Activated naive CD4-positive, alpha-beta T cell treated with anti-CD3 and anti-CD28 coated beads, Interleukin-2, amount 50 U/mL, for 24 hours (primary cell): Measurements from ENCODE around the gene PCDH9.

Source experiments
- H3K27ac Mint-ChIP-seq: one replicate; pipeline ENCODE4 v1.8.0; 2021; ENCODE audit warnings: mild to moderate bottlenecking, mixed read lengths
- H3K27me3 Mint-ChIP-seq: one replicate; pipeline ENCODE4 v1.8.0; 2021; ENCODE audit warnings: mixed read lengths
- H3K36me3 Mint-ChIP-seq: one replicate; pipeline ENCODE4 v1.8.0; 2021; ENCODE audit warnings: mixed read lengths
- H3K4me1 Mint-ChIP-seq: one replicate; pipeline ENCODE4 v1.8.0; 2021; ENCODE audit warnings: mixed read lengths
- H3K4me3 Mint-ChIP-seq: one replicate; pipeline ENCODE4 v1.8.0; 2021; ENCODE audit warnings: mild to moderate bottlenecking, mixed read lengths
- H3K9me3 Mint-ChIP-seq: one replicate; pipeline ENCODE4 v1.8.0; 2021; ENCODE audit warnings: mixed read lengths

Gene PCDH9

DNA sequence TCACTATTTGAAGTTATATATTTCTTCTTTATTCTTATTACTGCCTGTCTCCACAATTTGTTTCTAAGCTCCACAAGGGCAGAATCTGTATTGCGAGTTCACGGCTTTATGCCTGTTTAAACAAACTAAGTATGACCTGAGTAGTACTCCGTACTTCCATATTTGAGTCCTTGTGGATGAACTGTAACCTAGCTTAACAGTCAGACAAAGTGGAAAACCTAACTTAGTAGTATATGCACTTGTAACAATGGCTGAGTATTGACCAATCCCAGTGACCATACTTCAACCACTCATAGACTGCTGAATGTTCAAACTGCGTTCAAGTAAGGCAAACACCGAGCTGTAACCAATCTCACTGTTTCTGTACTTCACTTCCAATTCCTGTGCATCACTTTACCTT lies 292.7 kb downstream of the PCDH9 start:
- no peaks in the 10 kb centered on the region for H3K36me3 Mint-ChIP-seq
- H3K27ac Mint-ChIP-seq = no peak overlapping the region
- no peak overlapping the region for H3K4me3 Mint-ChIP-seq
- no peaks in the 10 kb centered on the region for H3K4me1 Mint-ChIP-seq
- no peaks in the 10 kb centered on the region for H3K27me3 Mint-ChIP-seq
- no peaks in the 10 kb centered on the region for H3K9me3 Mint-ChIP-seq

DNA sequence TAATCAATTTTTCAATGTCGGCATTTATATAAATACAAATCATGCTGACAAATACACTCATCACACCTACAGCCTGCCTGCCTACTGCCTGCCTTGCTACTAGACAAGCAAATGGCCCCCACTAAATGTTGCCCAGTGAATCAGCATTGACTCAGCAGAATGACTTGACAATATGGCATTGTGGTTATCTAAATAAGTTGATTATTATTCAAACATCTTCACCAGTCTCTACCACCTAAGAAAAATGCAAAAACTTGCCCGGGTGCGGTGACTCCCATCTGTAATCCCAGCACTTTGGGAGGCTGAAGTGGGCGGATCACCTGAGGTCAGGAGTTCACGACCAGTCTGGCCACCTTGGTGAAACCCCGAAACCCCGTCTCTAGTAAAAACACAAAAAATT lies 296.1 kb downstream of the PCDH9 start:
- H3K27ac Mint-ChIP-seq = no peak overlapping the region
- H3K4me1 Mint-ChIP-seq = no peaks in the 10 kb centered on the region
- no peaks in the 10 kb centered on the region for H3K27me3 Mint-ChIP-seq
- H3K4me3 Mint-ChIP-seq = no peak overlapping the region
- H3K9me3 Mint-ChIP-seq = no peaks in the 10 kb centered on the region
- H3K36me3 Mint-ChIP-seq = no peaks in the 10 kb centered on the region

DNA sequence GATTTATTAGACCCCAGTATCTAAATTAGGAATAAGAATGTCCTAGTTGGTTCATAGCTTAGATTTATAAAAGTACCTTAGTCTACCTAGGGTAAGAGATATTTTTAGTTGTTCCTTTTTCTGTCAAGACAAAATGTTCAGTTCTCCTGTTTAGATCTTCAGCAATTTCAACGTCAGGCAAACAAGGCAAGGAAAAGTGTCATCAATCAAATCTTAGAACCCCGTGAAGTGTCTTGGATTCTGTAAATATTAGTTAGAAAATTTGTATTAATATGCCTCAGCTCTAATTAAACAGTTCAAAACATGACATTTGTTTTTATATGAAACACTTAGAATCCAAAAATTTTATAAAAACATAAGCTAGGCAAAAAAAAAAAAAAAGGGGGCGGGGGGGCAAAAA lies 296.6 kb downstream of the PCDH9 start:
- Mint-ChIP-seq H3K27ac (no peak overlapping the region), H3K4me3 (no peak overlapping the region), H3K4me1 (no peaks in the 10 kb centered on the region), H3K36me3 (no peaks in the 10 kb centered on the region), H3K9me3 (no peaks in the 10 kb centered on the region), H3K27me3 (no peaks in the 10 kb centered on the region)

DNA sequence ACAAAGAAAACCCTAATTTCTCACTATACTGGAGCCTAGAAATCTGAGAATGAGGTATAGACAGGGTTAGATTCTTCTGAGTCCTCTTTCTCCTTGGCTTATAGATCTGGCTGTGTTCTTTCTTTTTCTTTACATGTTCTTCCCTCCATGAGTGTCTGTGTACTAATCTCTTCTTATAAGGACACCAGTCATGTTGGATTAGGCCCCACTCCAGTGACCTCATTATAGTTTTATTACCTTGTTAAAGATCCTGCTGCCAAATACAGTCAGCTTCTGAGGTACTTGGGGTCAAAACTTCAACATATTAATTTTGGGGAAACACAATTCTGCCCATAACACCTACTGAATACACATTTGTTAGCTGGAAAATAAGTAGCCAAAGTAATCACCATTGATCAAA lies 302.6 kb downstream of the PCDH9 start:
- H3K27ac Mint-ChIP-seq = no peak overlapping the region
- H3K4me3 Mint-ChIP-seq = no peak overlapping the region
- no peaks in the 10 kb centered on the region for H3K36me3 Mint-ChIP-seq
- H3K4me1 Mint-ChIP-seq = no peaks in the 10 kb centered on the region
- no peaks in the 10 kb centered on the region for H3K9me3 Mint-ChIP-seq
- H3K27me3 Mint-ChIP-seq = no peaks in the 10 kb centered on the region

DNA sequence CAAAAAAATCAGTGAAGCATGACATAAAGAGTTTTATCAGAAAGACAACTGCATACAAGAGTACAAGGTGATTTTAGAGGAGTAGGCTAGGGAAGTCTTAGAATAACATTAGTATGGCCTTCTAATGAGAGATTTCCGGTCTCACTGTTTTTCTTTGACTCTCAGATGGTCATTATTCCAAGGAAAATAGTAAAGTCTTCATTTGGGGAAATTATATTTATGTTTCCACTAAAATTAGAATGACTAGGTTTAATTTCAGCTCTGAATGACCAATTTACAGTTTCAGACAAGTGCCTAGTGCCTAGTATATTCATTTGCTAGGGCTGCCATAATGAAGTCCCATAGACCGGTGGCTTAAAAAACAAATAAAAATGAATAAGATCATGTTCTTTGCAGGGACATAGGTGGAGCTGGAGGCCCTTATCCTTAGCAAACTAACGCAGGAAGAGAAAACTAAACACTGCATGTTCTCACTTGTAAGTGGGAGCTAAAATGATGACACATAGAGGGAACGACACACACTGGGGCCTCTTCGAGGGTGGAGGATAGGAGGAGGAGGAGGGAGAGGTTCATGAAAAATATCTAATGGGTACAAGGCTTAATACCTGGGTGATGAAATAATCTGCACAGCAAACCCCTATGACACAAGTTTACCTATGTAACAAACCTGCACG lies 303.1 kb downstream of the PCDH9 start:
- Mint-ChIP-seq H3K4me1 (no peaks in the 10 kb centered on the region), H3K4me3 (no peak overlapping the region), H3K9me3 (no peaks in the 10 kb centered on the region), H3K27me3 (no peaks in the 10 kb centered on the region), H3K27ac (no peak overlapping the region), H3K36me3 (no peaks in the 10 kb centered on the region)

DNA sequence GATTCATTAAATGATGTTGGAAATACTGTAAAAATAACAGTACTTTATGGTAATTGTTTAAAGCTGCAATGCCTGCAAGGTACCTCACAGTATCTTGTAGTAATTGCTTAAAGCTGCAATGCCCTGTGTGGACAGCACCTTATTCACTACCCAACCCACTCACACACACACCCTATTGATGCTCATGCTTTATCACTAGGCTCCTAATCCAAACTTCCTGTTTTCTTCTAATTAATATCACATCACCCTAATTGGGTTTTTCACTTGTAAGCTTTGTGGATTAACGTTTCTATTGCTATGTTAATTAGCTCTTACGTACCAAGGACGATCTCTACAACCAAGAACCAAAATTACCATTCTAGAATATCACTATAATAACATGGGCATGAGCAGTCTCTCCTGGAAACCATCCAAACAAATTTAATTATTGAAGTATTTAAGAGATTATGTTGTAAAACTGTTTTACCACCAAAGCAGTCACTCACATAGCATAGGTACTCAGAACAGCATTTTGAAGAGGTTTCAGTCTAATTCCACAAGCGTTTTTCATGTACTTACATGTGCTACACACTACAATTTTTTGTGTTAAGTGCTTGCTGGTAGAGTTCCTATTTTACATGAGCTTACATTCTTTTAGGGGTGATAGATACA lies 303.8 kb downstream of the PCDH9 start:
- Mint-ChIP-seq H3K9me3 (no peaks in the 10 kb centered on the region), H3K36me3 (no peaks in the 10 kb centered on the region), H3K27me3 (no peaks in the 10 kb centered on the region), H3K4me1 (no peaks in the 10 kb centered on the region), H3K4me3 (no peak overlapping the region), H3K27ac (no peak overlapping the region)

DNA sequence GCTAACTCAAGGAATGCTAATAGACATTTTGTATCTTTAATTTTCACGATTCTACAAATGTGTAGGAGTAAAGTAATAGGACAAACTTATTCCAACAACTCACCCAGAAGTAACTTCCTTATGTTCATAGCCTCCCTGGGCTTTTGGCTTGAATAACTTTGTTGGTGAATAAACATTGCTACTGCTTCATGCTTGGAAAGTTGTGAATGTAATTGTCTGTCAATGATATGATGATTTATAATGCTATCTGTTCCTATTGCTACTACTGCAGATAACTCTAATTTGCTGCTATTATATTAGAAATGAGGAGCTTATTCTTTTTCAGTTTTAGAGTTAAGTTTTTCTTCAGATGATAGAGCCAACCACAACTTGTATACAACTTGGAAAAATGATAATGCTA lies 307.7 kb downstream of the PCDH9 start:
- Mint-ChIP-seq H3K27ac (no peak overlapping the region), H3K27me3 (no peaks in the 10 kb centered on the region), H3K4me1 (no peaks in the 10 kb centered on the region), H3K9me3 (no peaks in the 10 kb centered on the region), H3K36me3 (no peaks in the 10 kb centered on the region), H3K4me3 (no peak overlapping the region)

DNA sequence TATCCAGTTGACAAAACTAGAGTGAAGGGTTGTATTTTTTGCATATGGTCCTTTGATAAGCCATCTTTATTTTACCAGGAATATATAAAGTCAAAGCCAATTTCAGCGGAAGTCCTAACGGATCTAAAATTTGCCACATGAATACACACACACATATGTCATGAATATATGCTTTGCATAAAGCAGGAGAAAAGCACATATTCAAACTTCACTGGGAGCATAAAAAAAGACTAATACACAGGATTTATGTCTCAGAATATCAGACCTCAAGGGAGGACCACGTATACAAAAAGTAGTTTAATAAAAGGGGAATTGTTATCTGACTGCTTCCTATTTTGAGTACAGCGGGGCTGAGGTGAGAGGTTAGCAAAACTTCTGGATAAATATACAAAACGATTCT lies 308.7 kb downstream of the PCDH9 start:
- no peaks in the 10 kb centered on the region for H3K27me3 Mint-ChIP-seq
- H3K4me1 Mint-ChIP-seq = no peaks in the 10 kb centered on the region
- H3K9me3 Mint-ChIP-seq = no peaks in the 10 kb centered on the region
- H3K4me3 Mint-ChIP-seq = no peak overlapping the region
- no peaks in the 10 kb centered on the region for H3K36me3 Mint-ChIP-seq
- no peak overlapping the region for H3K27ac Mint-ChIP-seq

DNA sequence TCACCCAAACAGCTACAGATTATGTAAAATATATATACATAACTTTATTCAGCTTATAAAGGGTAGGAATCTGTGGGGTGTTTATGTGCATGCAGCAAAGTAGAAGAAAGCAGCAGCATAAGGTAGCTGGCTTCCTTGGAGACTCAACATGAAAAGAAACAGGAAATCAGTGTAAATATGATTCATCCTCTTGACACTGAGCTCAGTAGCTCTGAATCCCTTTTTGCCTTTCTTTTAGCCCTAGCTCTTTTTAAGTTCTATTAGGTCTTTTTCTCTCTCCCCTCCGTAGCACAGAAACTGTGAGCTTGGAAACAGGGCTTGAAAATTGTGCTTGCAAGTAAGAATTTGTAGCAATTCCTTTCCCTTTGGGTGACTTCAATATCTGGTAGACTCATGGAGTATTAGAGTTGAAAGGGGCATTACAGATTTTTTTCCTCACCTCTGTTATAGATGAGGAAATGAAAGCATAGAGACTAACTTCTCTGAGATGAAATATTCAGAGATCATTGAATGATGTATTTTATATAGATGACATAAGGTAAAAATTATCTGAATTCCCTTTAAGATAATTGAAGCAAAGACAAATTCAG lies 314.4 kb downstream of the PCDH9 start:
- H3K27me3 Mint-ChIP-seq = no peaks in the 10 kb centered on the region
- H3K4me1 Mint-ChIP-seq = peaks cover 14% of the 10 kb centered on the region
- no peak overlapping the region for H3K4me3 Mint-ChIP-seq
- H3K9me3 Mint-ChIP-seq = no peaks in the 10 kb centered on the region
- H3K27ac Mint-ChIP-seq = no peak overlapping the region
- H3K36me3 Mint-ChIP-seq = no peaks in the 10 kb centered on the region

DNA sequence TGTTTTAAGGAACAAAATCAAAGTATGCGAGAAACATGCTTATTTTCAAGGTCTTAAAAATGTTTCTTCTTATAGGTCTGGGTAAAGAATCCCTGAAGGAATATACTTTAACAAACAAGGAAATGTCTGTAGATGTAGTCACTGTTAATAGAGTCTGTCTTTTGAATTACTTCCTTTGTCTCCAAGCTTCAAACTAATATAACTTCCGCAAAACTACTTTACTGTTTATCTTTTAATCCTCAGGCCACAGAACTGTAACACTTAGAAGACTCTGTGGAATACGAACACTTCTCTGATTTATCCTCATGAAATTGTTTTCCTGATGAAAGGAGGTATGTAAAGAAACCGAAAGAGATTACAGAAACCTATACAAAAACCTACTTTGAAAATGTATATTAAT lies 316.0 kb downstream of the PCDH9 start:
- H3K27me3 Mint-ChIP-seq = no peaks in the 10 kb centered on the region
- H3K27ac Mint-ChIP-seq = no peak overlapping the region
- H3K4me3 Mint-ChIP-seq = no peak overlapping the region
- peaks cover 14% of the 10 kb centered on the region for H3K4me1 Mint-ChIP-seq
- H3K9me3 Mint-ChIP-seq = no peaks in the 10 kb centered on the region
- H3K36me3 Mint-ChIP-seq = no peaks in the 10 kb centered on the region

DNA sequence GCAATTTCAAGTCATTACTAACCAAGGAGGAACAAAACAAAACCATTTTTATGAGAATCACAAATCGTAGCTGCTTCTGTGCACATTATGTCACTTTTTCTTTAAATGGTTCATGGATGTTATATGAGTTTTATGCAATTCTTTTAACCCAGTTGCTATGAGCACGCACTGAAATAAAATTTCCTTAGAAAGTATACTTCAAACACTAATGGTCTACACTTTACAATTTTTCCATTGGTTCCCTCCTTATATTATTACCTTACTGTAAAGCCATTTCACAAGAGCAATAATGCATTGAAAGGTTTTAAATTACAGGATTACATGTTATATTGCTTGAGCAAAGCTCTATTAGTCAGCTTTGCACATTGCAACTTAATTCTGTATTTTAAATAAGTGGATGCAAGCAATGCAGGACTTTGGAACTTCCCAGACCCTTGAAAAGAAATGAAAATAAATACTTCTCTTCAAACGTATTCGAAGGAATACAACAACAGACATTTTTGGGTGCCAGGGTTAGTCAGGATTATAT lies 318.7 kb downstream of the PCDH9 start:
- Mint-ChIP-seq H3K27me3 (no peaks in the 10 kb centered on the region), H3K4me1 (peaks cover 14% of the 10 kb centered on the region), H3K9me3 (no peaks in the 10 kb centered on the region), H3K27ac (no peak overlapping the region), H3K4me3 (no peak overlapping the region), H3K36me3 (no peaks in the 10 kb centered on the region)

DNA sequence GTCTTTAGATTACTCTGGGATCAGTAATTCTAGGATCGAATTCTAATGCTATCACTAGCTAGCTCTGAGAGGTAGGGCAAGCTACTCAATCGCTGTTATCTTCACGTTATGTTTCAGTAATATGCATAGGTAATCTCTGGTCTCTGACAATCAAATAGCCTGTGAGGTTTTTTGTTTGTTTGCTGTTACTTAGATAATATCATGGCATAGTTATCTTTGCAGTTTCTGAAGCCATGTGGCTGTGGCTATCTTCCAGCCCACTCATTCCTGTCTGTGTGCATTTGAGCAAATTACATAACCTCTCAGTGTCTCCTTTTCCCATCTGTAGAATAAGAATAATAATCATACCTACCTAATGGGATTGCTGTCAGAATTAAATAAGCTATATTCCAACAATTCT lies 330.2 kb downstream of the PCDH9 start:
- Mint-ChIP-seq H3K4me1 (no peaks in the 10 kb centered on the region), H3K27ac (no peak overlapping the region), H3K36me3 (no peaks in the 10 kb centered on the region), H3K4me3 (no peak overlapping the region), H3K9me3 (no peaks in the 10 kb centered on the region), H3K27me3 (no peaks in the 10 kb centered on the region)

DNA sequence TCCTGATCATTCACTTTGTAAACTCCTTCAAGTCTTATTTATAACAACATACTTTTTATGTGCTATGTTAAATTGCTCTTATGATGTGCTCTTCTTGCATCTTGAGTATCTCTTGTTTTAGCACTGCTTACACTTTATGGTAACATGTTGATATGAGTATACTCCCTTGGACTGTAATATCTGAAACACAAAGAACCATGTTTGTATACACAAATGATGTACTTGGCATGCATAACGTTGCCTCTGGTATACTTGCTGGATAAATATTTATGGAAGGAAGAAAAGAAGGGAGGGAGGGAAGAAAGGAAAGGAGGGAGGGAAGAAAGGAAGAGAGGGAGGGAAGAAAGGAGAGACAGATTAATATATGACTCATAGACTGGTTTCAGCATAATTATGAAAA lies 333.2 kb downstream of the PCDH9 start:
- no peaks in the 10 kb centered on the region for H3K9me3 Mint-ChIP-seq
- H3K27ac Mint-ChIP-seq = no peak overlapping the region
- no peaks in the 10 kb centered on the region for H3K4me1 Mint-ChIP-seq
- H3K36me3 Mint-ChIP-seq = no peaks in the 10 kb centered on the region
- H3K4me3 Mint-ChIP-seq = no peak overlapping the region
- no peaks in the 10 kb centered on the region for H3K27me3 Mint-ChIP-seq

DNA sequence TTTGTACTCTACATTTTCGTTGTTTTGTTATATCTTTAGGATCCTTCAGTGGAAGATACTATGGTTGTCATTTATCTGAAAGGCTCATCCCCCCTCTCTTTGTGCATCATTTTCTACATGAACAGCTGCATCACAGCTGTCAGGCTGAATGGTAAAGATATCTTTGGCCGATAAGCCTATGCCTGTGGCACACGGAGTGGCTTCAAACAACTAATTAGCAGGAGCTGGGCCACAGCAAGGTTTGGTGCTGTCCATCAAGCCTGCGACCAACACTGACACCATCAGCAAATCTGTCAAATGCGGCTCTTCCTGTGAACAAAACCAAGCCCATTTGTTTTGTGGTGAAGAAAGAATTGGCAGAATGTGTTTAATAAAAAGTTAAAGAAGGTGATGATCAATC lies 334.4 kb downstream of the PCDH9 start:
- Mint-ChIP-seq H3K9me3 (no peaks in the 10 kb centered on the region), H3K27me3 (no peaks in the 10 kb centered on the region), H3K4me3 (no peak overlapping the region), H3K27ac (no peak overlapping the region), H3K36me3 (no peaks in the 10 kb centered on the region), H3K4me1 (no peaks in the 10 kb centered on the region)

DNA sequence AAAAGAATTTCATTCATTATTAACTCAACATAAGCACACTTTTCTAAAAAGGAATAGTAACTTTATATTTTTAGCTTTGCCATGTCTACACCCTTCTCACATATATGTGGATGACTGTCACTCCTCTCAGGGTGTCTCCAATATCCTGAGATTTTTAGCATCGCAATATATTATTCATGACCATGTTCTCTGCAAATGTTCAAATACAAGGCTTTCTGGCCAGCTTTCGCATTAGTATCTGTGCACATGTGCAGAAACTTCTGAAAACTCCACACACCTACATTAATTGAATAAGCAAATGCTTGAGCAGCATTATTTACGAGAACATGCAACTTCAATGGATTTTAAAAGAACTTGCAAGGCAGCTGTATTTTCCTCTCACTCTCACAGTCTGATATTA lies 334.8 kb downstream of the PCDH9 start:
- H3K4me3 Mint-ChIP-seq = no peak overlapping the region
- no peaks in the 10 kb centered on the region for H3K9me3 Mint-ChIP-seq
- no peaks in the 10 kb centered on the region for H3K36me3 Mint-ChIP-seq
- no peaks in the 10 kb centered on the region for H3K27me3 Mint-ChIP-seq
- H3K4me1 Mint-ChIP-seq = no peaks in the 10 kb centered on the region
- H3K27ac Mint-ChIP-seq = no peak overlapping the region

DNA sequence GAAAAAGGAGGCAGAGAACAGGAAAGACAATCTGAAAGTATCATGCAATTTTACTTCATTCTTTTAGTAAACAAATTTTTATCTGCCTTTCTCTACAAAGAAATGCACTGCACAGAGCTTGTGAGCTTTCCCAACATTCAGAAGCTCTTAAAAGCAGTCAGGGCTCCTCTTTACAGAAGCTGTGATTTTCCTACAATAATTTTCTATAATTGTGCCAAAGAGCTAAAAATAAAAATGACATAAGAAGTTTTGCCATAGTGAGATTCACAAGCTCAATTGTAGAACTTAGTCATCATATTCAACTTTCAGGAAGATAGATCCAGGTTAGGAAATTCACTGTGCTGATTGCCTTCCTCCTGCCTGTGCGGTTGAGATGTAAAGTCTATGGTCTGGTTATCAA lies 341.4 kb downstream of the PCDH9 start:
- Mint-ChIP-seq H3K9me3 (no peaks in the 10 kb centered on the region), H3K36me3 (no peaks in the 10 kb centered on the region), H3K4me3 (no peak overlapping the region), H3K4me1 (no peaks in the 10 kb centered on the region), H3K27ac (no peak overlapping the region), H3K27me3 (no peaks in the 10 kb centered on the region)
